Transverse colon (tissue), 4 donors: ENCODE results near the gene CDC16. TPM values are rescaled to one million over a fixed set of nuclear protein-coding genes. Genes with fewer than 3 reads are reported as not detected.

Source experiments
- DNase-seq: peaks from one replicate; pipeline ENCODE4 v3.0.0-alpha.2; 2019
- H3K27ac ChIP-seq, 4 donors: fragments of 200-600 bp; sonication (generic); 2 replicates each; pipeline ENCODE4 v1.5.1; 2016 to 2018; ENCODE audit warnings: inconsistent platforms in 4 of 4
- H3K27me3 ChIP-seq: fragments of 200-600 bp; sonication (generic); 2 replicates; pipeline ENCODE4 v1.5.1; 2017; ENCODE audit warnings: inconsistent platforms
- H3K36me3 ChIP-seq, 4 donors: fragments of 200-600 bp; sonication (generic); 2 replicates each; pipeline ENCODE4 v1.5.1; 2017 to 2019; ENCODE audit warnings: inconsistent platforms in 4 of 4
- H3K4me1 ChIP-seq, 4 donors: fragments of 200-600 bp; sonication (generic); 2 replicates each; pipeline ENCODE4 v1.5.1; 2017 to 2020; ENCODE audit warnings: inconsistent platforms in 4 of 4
- H3K4me3 ChIP-seq, 4 donors: fragments of 200-600 bp; sonication (generic); 1 replicate in 1 of 4; 2 replicates in 3 of 4; pipeline versions ENCODE4 v1.5.1 to v1.6.1; 2017 to 2019; ENCODE audit warnings: inconsistent platforms in 4 of 4
- H3K9me3 ChIP-seq, 2 donors: fragments of 200-600 bp; sonication (generic); 2 replicates each; pipeline ENCODE4 v1.5.1; 2017 to 2019; ENCODE audit warnings: inconsistent platforms in 2 of 2
- EP300 ChIP-seq: sonication (generic); formaldehyde crosslinking; IDR thresholded peaks from one replicate; pipeline ENCODE4 v1.6.1; 2017; ENCODE audit warnings: antibody characterized with exemption, low read depth
- POLR2A ChIP-seq: fragments of 450-650 bp; IDR thresholded peaks from one replicate; pipeline ENCODE4 v1.6.1; 2016; ENCODE audit warnings: antibody characterized with exemption, mild to moderate bottlenecking, moderate library complexity
- POLR2AphosphoS5 ChIP-seq, 3 donors: sonication (generic); formaldehyde crosslinking; IDR thresholded peaks; one replicate each; pipeline ENCODE4 v1.6.1; 2016; ENCODE audit warnings: antibody characterized with exemption in 3 of 3
- WGBS, 2 donors: methylation state at CpG; one replicate each; pipeline ENCODE4 v1.1.5; 2018; ENCODE audit warnings: low coverage in 1 of 2; 5-methylcytosine and 5-hydroxymethylcytosine counted together
- in situ Hi-C, 4 donors: fragments of 200-750 bp; cut with MboI; loops; one replicate each; pipeline versions ENCODE4 v1.15.0 to v1.15.1; 2017; ENCODE audit warnings: low sequenced_read_pairs in 3 of 4, low pct_ligation_motif_present in 1 of 4, low pct_unique_long_range_greater_than_20kb in 1 of 4
- intact Hi-C: fragments of 100-400 bp; cut with DNase I; formaldehyde crosslinking; loops from one replicate; pipeline ENCODE4 v1.15.1; 2023; ENCODE audit warnings: low total_unique reads
- total RNA-seq, 4 donors: library from RNA; depleted of rRNA; stranded (reverse); fragments of >200 nt; gene quantifications; one replicate each; pipeline ENCODE4 v1.1.0, GENCODE V29; 2016
- TF ChIP-seq, protein P1 (sequence below), 5 experiments: fragments of 200-600 bp in 3 of 5; fragments of 450-650 bp in 2 of 5; sonication (generic) in 3 of 5; IDR thresholded peaks; 1 replicate in 2 of 5; 2 replicates in 3 of 5; pipeline ENCODE4 v1.5.1; 2016 to 2017; ENCODE audit warnings: antibody characterized with exemption in 5 of 5, inconsistent platforms in 3 of 5, mild to moderate bottlenecking in 2 of 5, moderate library complexity in 1 of 5

The CDC16 gene
- total RNA-seq, 4 donors from 2014 or later = 34.8 to 75.4 (median 56.1) TPM

DNA sequence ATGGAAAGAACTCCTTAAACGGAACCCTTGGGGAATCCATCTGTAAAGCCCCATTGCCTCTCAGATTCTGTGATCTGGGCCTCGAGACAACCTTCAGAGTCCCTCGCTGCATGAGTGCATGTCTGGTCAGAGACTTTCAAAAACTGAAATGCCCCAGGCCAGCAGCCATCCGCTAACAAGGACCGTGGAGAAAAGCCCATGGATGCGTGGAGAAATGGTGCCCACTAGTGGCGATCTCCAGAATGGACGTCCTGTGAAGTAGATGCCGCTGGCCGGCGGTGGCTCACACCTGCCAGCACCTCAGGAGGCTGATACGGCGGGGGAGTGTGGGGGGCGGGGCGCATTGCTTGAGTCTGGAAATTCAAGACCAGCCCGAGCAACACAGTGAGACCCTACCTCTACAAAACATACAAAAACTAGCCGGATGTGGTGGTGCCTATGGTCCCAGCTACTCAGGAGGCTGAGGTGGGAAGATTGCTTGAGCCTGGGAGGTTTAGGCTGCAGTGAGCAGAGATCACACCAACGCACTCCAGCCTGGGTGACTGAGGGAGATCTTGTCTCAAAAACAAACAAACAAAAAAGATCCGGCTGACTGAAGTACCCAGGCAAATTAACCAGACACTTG, 7.9 kb upstream of the CDC16 start:
- 4 to 14% methylated on average over 4 to 19 of the region's 19 CpGs for WGBS, 2 donors
- H3K4me3 ChIP-seq = no peak overlapping the region
- no peaks in the 10 kb centered on the region for H3K9me3 ChIP-seq
- peaks cover 27% of the 10 kb centered on the region for H3K27me3 ChIP-seq
- DNase-seq = peak; percentile 91
- in situ Hi-C loops = no loop called here
- intact Hi-C loops = loop anchor here (2.0 kb wide), 2 partner anchors 276 to 410 kb away; no protein-coding TSS in a partner anchor
- no peaks in the 10 kb centered on the region for H3K36me3 ChIP-seq
- no peak overlapping the region for H3K27ac ChIP-seq
- TF ChIP-seq, protein P1, sequence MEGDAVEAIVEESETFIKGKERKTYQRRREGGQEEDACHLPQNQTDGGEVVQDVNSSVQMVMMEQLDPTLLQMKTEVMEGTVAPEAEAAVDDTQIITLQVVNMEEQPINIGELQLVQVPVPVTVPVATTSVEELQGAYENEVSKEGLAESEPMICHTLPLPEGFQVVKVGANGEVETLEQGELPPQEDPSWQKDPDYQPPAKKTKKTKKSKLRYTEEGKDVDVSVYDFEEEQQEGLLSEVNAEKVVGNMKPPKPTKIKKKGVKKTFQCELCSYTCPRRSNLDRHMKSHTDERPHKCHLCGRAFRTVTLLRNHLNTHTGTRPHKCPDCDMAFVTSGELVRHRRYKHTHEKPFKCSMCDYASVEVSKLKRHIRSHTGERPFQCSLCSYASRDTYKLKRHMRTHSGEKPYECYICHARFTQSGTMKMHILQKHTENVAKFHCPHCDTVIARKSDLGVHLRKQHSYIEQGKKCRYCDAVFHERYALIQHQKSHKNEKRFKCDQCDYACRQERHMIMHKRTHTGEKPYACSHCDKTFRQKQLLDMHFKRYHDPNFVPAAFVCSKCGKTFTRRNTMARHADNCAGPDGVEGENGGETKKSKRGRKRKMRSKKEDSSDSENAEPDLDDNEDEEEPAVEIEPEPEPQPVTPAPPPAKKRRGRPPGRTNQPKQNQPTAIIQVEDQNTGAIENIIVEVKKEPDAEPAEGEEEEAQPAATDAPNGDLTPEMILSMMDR (IDR thresholded peaks at IDR 0.05) = peak; percentile 96 to 98 (median 97)
- no peak for TF ChIP-seq EP300
- peaks cover 0 to 8% (median 0%) of the 10 kb centered on the region in 4 donors for H3K4me1 ChIP-seq

DNA sequence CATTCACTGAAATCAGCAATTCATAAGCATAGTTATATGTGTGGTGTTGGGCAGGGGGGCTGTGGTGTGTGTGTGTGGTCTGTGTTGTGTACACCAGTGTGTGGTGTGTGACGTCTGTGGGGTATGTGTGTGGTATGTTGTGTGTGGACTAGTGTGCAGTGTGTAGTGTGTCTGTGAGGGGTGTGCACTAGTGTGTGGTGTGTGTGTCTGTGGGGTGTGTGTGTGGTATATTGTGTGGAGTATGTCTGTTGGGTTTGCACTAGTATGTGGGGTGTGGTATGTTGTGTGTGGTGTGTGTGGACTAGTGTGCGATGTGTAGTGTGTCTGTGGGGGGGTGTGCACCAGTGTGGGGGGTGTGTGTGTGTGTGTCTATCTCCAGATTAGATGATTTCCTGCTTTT, 7.2 kb upstream of the CDC16 start:
- Histone ChIP-seq H3K4me1 (peaks cover 0 to 8% (median 0%) of the 10 kb centered on the region in 4 donors), H3K27ac (no peak overlapping the region), H3K36me3 (no peaks in the 10 kb centered on the region), H3K4me3 (no peak overlapping the region), H3K9me3 (no peaks in the 10 kb centered on the region), H3K27me3 (peaks cover 27% of the 10 kb centered on the region)
- in situ Hi-C loops = no loop called here
- DNase-seq = no peak
- intact Hi-C loops = loop anchor here (2.0 kb wide), 2 partner anchors 277 to 411 kb away; no protein-coding TSS in a partner anchor
- WGBS, 2 donors = 88% methylated on average over 2 of the region's 2 CpGs; no CpG with 5 or more reads in 1 of the 2 donors
- TF ChIP-seq EP300 (no peak), POLR2AphosphoS5 (IDR thresholded peaks at IDR 0.05) (no peak), POLR2A (no peak)
- TF ChIP-seq, protein P1 (IDR thresholded peaks at IDR 0.05) = no peak

DNA sequence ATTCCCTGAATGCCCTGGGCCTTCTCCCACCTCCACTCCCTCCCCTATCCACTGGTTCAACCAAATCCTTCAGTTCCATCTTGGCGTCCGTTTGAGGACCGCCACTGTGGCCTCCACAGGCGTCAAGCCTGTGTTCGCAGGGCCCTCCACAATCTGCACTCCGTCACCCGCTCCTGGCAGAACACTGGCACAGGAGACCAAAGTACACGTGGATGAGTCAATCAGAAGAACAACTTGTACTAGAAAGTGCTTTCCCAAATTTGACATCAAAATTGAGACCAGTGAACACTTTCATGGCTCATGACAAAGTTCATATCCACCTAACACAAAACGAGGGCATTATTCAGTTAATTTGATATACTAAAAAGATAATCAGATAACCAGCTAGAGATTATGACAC, 6.5 kb upstream of the CDC16 start:
- TF ChIP-seq POLR2A (no peak), POLR2AphosphoS5 (IDR thresholded peaks at IDR 0.05) (no peak), EP300 (no peak)
- TF ChIP-seq, protein P1 (IDR thresholded peaks at IDR 0.05) = no peak
- no peak overlapping the region for H3K27ac ChIP-seq
- peaks cover 0 to 8% (median 0%) of the 10 kb centered on the region in 4 donors for H3K4me1 ChIP-seq
- H3K4me3 ChIP-seq = no peak overlapping the region
- 71 to 77% methylated on average over 9 of the region's 9 CpGs for WGBS, 2 donors
- intact Hi-C loops (no loop called here), in situ Hi-C loops (no loop called here)
- DNase-seq = no peak
- no peaks in the 10 kb centered on the region for H3K9me3 ChIP-seq
- peaks cover 27% of the 10 kb centered on the region for H3K27me3 ChIP-seq
- no peaks in the 10 kb centered on the region for H3K36me3 ChIP-seq

DNA sequence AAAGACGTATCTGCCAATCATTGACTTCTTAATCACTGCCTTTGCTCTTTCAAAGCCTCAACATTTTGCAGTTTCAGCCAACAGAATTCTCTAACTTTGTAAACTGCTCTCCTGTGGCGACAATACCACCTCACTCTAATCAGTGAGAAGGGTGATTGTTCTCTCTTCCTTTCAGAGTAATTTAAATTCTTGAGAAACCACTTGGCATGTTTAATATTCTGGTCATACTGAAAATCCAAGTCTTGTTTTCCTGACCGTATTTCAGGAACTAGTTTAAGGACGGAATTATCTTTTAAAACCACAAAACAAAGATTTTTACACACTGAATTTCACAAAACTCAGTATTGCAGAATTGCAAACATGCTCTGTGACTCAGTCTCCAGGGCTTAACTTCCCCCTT, 5.2 kb upstream of the CDC16 start:
- intact Hi-C loops (no loop called here), in situ Hi-C loops (no loop called here)
- WGBS, 2 donors = 58 to 69% methylated on average over 4 of the region's 4 CpGs
- no peak overlapping the region for H3K4me3 ChIP-seq
- H3K27me3 ChIP-seq = peaks cover 27% of the 10 kb centered on the region
- H3K9me3 ChIP-seq = no peaks in the 10 kb centered on the region
- no peaks in the 10 kb centered on the region for H3K36me3 ChIP-seq
- H3K4me1 ChIP-seq = peaks cover 0 to 12% (median 0%) of the 10 kb centered on the region in 4 donors
- DNase-seq = no peak
- no peak overlapping the region for H3K27ac ChIP-seq
- TF ChIP-seq POLR2A (no peak), EP300 (no peak), POLR2AphosphoS5 (IDR thresholded peaks at IDR 0.05) (no peak)
- TF ChIP-seq, protein P1 (IDR thresholded peaks at IDR 0.05) = no peak
